ENCODE measurements around the gene NEURL3. TPM values are rescaled to one million over a fixed set of nuclear protein-coding genes. Genes with fewer than 3 reads are reported as not detected.

NEURL3 gene
- polyA plus RNA-seq, 3 donors = not detected

DNA sequence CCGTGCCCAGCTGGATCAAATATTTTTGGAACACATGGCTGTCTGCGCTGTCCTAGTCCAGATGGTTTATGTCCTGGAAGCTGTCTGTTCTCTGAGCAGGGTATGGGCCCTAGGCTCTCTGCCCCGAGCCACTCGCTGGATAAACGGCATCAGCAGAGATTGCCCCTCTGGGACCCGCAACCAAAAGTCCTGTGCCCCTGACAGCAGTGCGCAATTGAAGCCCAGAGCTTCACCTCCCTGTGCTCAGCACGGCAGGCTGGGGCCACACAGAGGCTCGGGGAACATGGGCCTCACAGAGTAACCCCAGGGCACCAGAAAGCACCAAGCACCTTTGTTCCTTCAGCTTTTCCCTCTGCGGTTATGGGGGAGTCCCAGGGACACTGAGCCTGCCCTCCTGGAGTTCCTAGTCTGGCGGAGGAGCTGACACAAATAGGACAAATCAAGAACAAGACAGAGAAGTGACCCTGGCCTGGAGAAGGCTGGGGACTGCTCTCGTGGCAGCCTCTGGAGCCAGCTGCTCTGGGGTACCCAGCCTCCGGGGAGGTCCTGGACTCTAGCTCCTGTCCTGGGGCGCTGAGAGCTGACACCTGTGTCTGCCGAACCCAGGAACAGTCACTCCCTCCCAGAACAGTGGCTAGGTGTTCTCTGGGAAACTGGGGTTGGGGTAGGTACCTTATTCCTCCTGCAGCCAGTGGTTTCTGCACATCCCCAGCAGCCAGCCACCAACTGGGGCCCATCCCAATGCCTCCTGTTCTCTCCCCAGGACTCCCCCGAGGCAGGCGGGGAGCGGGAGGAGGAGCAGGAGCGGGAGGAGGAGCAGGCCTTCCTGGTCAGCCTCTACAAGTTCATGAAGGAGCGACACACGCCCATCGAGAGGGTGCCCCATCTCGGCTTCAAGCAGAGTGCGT, 43.7 kb upstream of the NEURL3 start:
- no peak overlapping the region for H3K4me3 ChIP-seq (replicated peaks in 1 of 3; ENCODE audit: low read depth in 2 of 3, low read length in 3 of 3)
- Mint-ChIP-seq H3K27me3 (ENCODE audit: low read depth in 3 of 3) (peaks cover 0 to 3% (median 2%) of the 10 kb centered on the region in 3 donors), H3K4me1 (peaks cover 9% of the 10 kb centered on the region), H3K36me3 (peaks cover 57 to 78% of the 10 kb centered on the region in 2 donors), H3K4me3 (no peak overlapping the region), H3K9me3 (peaks cover 0 to 2% (median 0%) of the 10 kb centered on the region in 7 donors), H3K27ac (no peak overlapping the region)
- H3K27ac ChIP-seq (ENCODE audit: low read depth in 1 of 2, low read length in 2 of 2) = no peak overlapping the region
- no peak overlapping the region for H3K9ac ChIP-seq (ENCODE audit: insufficient read depth, low read length, poor library complexity, severe bottlenecking)
- peaks cover 34% of the 10 kb centered on the region for H3K79me2 ChIP-seq (ENCODE audit: insufficient read depth, low read length)
- peaks cover 51 to 92% of the 10 kb centered on the region in 2 donors for H3K36me3 ChIP-seq (replicated peaks in 1 of 2; ENCODE audit: control insufficient read depth in 1 of 2, insufficient read depth in 2 of 2, low read length in 2 of 2)
- TF ChIP-seq CTCF (IDR thresholded peaks at IDR 0.05) = no peak
- no peaks in the 10 kb centered on the region for H3K9me3 ChIP-seq (replicated peaks in 1 of 2; ENCODE audit: control insufficient read depth in 1 of 2, insufficient read depth in 1 of 2, low read length in 2 of 2)
- H3K4me2 ChIP-seq (replicated peaks; ENCODE audit: extremely low read depth, low read length, poor library complexity, severe bottlenecking) = no peak overlapping the region
- H2AFZ ChIP-seq (ENCODE audit: insufficient read depth, low read depth, low read length, poor library complexity, severe bottlenecking) = no peak overlapping the region
- H4K20me1 ChIP-seq (ENCODE audit: insufficient read depth, low read length) = peaks cover 90% of the 10 kb centered on the region
- peak in 1 of 3 donors; percentile 2 for DNase-seq
- peaks cover 0 to under 1% of the 10 kb centered on the region in 2 donors for H3K4me1 ChIP-seq (ENCODE audit: control insufficient read depth in 1 of 2, insufficient read depth in 2 of 2, low read length in 2 of 2)
- 98% methylated on average over 16 of the region's 24 CpGs for WGBS (ENCODE audit: insufficient coverage)
- intact Hi-C loops (cut with micrococcal nuclease) = no loop called here
- H3K27me3 ChIP-seq (ENCODE audit: control insufficient read depth in 2 of 2, insufficient read depth in 2 of 2, low read length in 2 of 2) = no peaks in the 10 kb centered on the region

- intact Hi-C loops (cut with micrococcal nuclease) = no loop called here
- H3K4me2 ChIP-seq (replicated peaks; ENCODE audit: extremely low read depth, low read length, poor library complexity, severe bottlenecking) = no peak overlapping the region
- peaks cover 90% of the 10 kb centered on the region for H4K20me1 ChIP-seq (ENCODE audit: insufficient read depth, low read length)
- Mint-ChIP-seq H3K4me1 (peaks cover 9% of the 10 kb centered on the region), H3K27ac (no peak overlapping the region), H3K4me3 (no peak overlapping the region), H3K9me3 (peaks cover 0 to 2% (median 0%) of the 10 kb centered on the region in 7 donors), H3K36me3 (peaks cover 64 to 82% of the 10 kb centered on the region in 2 donors), H3K27me3 (ENCODE audit: low read depth in 3 of 3) (peaks cover 0 to under 1% (median 0%) of the 10 kb centered on the region in 3 donors)
- no peaks in the 10 kb centered on the region for H3K4me1 ChIP-seq (ENCODE audit: control insufficient read depth in 1 of 2, insufficient read depth in 2 of 2, low read length in 2 of 2)
- peaks cover 45% of the 10 kb centered on the region for H3K79me2 ChIP-seq (ENCODE audit: insufficient read depth, low read length)
- 93% methylated on average over 6 of the region's 6 CpGs for WGBS (ENCODE audit: insufficient coverage)
- no peak overlapping the region for H2AFZ ChIP-seq (ENCODE audit: insufficient read depth, low read depth, low read length, poor library complexity, severe bottlenecking)
- H3K9ac ChIP-seq (ENCODE audit: insufficient read depth, low read length, poor library complexity, severe bottlenecking) = no peak overlapping the region
- no peak overlapping the region for H3K27ac ChIP-seq (ENCODE audit: low read depth in 1 of 2, low read length in 2 of 2)
- no peak for DNase-seq
- no peak for TF ChIP-seq CTCF (IDR thresholded peaks at IDR 0.05)
- H3K27me3 ChIP-seq (ENCODE audit: control insufficient read depth in 2 of 2, insufficient read depth in 2 of 2, low read length in 2 of 2) = no peaks in the 10 kb centered on the region
- H3K9me3 ChIP-seq (replicated peaks in 1 of 2; ENCODE audit: control insufficient read depth in 1 of 2, insufficient read depth in 1 of 2, low read length in 2 of 2) = no peaks in the 10 kb centered on the region
- no peak overlapping the region for H3K4me3 ChIP-seq (replicated peaks in 1 of 3; ENCODE audit: low read depth in 2 of 3, low read length in 3 of 3)
- H3K36me3 ChIP-seq (replicated peaks in 1 of 2; ENCODE audit: control insufficient read depth in 1 of 2, insufficient read depth in 2 of 2, low read length in 2 of 2) = peaks cover 50 to 96% of the 10 kb centered on the region in 2 donors
Measured at GRCh38 chr2:96547731-96548171, 42.6 kb upstream of the NEURL3 start.

All from CD14-positive monocyte (primary cell).